ENCODE measurements around the gene HOXB3. TPM values are rescaled to one million over a fixed set of nuclear protein-coding genes. Genes with fewer than 3 reads are reported as not detected.
A peak's percentile ranks its signal among the peaks of the same experiment; 100 is the strongest.

The HOXB3 gene
- polyA plus RNA-seq, 1 donor (not counting 4 experiments of a cell fraction or from before 2014, with no cell fraction given), result 1.1 TPM

DNA sequence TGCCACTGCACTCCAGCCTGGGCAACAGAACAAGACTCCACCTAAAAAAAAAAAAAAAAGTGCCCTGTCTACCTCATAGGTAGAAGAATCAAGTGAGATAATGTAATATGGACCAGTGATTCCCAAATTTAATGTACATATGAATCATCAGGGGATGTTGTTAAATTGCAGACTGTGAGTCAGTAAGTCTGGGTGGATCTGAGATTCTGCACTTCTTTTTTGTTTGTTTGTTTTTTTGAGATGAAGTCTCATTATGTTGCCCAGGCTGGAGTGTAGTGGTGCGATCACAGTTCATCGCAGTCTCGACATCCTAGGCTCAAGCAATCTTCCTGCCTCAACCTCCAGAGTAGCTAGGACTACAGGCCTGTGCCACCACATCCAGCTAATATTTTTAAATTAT, 90.8 kb downstream of the HOXB3 start:
- Histone ChIP-seq H3K9me1 (ENCODE audit: control insufficient read depth, extremely low read depth, insufficient read depth, low read length) (no peaks in the 10 kb centered on the region), H3K27me3 (ENCODE audit: control insufficient read depth, extremely low read depth, insufficient read depth, low read length) (no peaks in the 10 kb centered on the region), H2AFZ (ENCODE audit: control insufficient read depth, low read length) (no peak overlapping the region), H3K79me2 (ENCODE audit: control insufficient read depth, insufficient read depth, low read length) (no peaks in the 10 kb centered on the region), H3K9me3 (ENCODE audit: control insufficient read depth, low read depth, low read length) (no peaks in the 10 kb centered on the region), H3K4me1 (ENCODE audit: control insufficient read depth, extremely low read depth, insufficient read depth, low read length) (peaks cover 22% of the 10 kb centered on the region), H3K36me3 (ENCODE audit: control insufficient read depth in 2 of 2, extremely low read depth in 1 of 2, insufficient read depth in 2 of 2, low read length in 2 of 2) (no peaks in the 10 kb centered on the region), H3K4me2 (ENCODE audit: control insufficient read depth, extremely low read depth, insufficient read depth, low read depth, low read length) (no peak overlapping the region), H3K27ac (ENCODE audit: control insufficient read depth, insufficient read depth, low read length) (no peak overlapping the region), H3K9ac (ENCODE audit: control insufficient read depth, extremely low read depth, insufficient read depth, low read length) (no peak overlapping the region), H4K20me1 (ENCODE audit: control insufficient read depth, extremely low read depth, insufficient read depth, low read length) (no peaks in the 10 kb centered on the region), H3K4me3 (ENCODE audit: control insufficient read depth in 2 of 3, extremely low read depth in 1 of 3, insufficient read depth in 2 of 3, low read depth in 1 of 3, low read length in 3 of 3) (no peak overlapping the region)
- dilution Hi-C loops (cut with MboI; ENCODE audit: extremely low pct_ligation_motif_present, low sequenced_read_pairs), result no loop called here
- TF ChIP-seq CTCF (optimal IDR thresholded peaks at IDR 0.05 in 1 of 3, IDR thresholded peaks at IDR 0.05 in 1 of 3, conservative IDR thresholded peaks at IDR 0.05 in 1 of 3; ENCODE audit: extremely low read depth in 1 of 3, insufficient read depth in 2 of 3, low read length in 3 of 3) (no peak), EZH2 (IDR thresholded peaks at IDR 0.05; ENCODE audit: low read length) (no peak)
- FAIRE-seq (peak; percentile 17), DNase-seq (ENCODE audit: low read depth, low spot score) (peak; percentile 33)

Small RNA genes within 50 kb of the gene (small RNA-seq; reads per million reads assigned to genes)
- 0 to 0.75 (median 0.33) reads per million in 3 experiments for gene MIR196A1 (ENCODE audit: insufficient read length in 3 of 3, low read depth in 3 of 3, low replicate concordance in 1 of 3)

Other genes with a start within 250 kb of the HOXB3 start
- 0.09 TPM in 1 of 3 replicates, not detected in the others for gene SKAP1, start 160.0 kb downstream of the HOXB3 start, polyA plus RNA-seq
- gene HOXB1, start 59.2 kb downstream of the HOXB3 start, polyA plus RNA-seq, result not detected in 3 replicates
- 3.0 to 5.7 TPM (median 3.8 TPM) in 3 replicates for gene HOXB2, start 45.1 kb downstream of the HOXB3 start, polyA plus RNA-seq
- gene HOXB4, start 11.9 kb downstream of the HOXB3 start, polyA plus RNA-seq, result 0.46 to 0.89 TPM (median 0.59 TPM) in 3 replicates
- 0.04 to 0.19 TPM in 2 of 3 replicates, not detected in the other for gene HOXB5, start 3.5 kb upstream of the HOXB3 start, polyA plus RNA-seq
- gene HOXB6, start 14.7 kb upstream of the HOXB3 start, polyA plus RNA-seq, result 0.62 to 0.77 TPM (median 0.68 TPM) in 3 replicates
- gene HOXB7, start 20.8 kb upstream of the HOXB3 start, polyA plus RNA-seq, result 0.68 to 1.2 TPM (median 1.0 TPM) in 3 replicates
- not detected in 3 replicates for gene HOXB8, start 25.1 kb upstream of the HOXB3 start, polyA plus RNA-seq
- 0.03 TPM in 1 of 3 replicates, not detected in the others for gene HOXB9, start 36.1 kb upstream of the HOXB3 start, polyA plus RNA-seq
- not detected in 3 replicates for gene PRAC1, start 132.3 kb upstream of the HOXB3 start, polyA plus RNA-seq
- not detected in 3 replicates for gene PRAC2, start 132.9 kb upstream of the HOXB3 start, polyA plus RNA-seq
- not detected in 3 replicates for gene HOXB13, start 138.5 kb upstream of the HOXB3 start, polyA plus RNA-seq
- not detected in 3 replicates for gene TTLL6, start 227.0 kb upstream of the HOXB3 start, polyA plus RNA-seq
- 58.8 to 79.7 TPM (median 76.0 TPM) in 3 replicates for gene CALCOCO2, start 240.8 kb upstream of the HOXB3 start, polyA plus RNA-seq